Kidney glomerular epithelial cell (primary cell): ENCODE results near the gene AP4B1.
"Not testable (repeated sequence)": the region's sequence is repeated elsewhere in the genome, so short reads cannot be mapped to it uniquely, and the experiment has no call there.

Experiments used
- DNase-seq: peaks from one replicate; lab custom pipeline; 2025; lab: John Stamatoyannopoulos, UW

Gene AP4B1

GRCh38 chr1:113904674-113905434 lies at the start of gene AP4B1, which contains the start of gene DCLRE1B:
AP4B1 (minus strand) TSS chr1:113904799; CDS start chr1:113904717, 82 bp downstream.
DCLRE1B (plus strand) TSS chr1:113905326; CDS start chr1:113905587, 261 bp downstream.
- DNase-seq = peak; percentile 99

- DNase-seq = no peak
These were observed 47.1 kb upstream of the AP4B1 start for GRCh38 chr1:113951719-113952118.

DNA sequence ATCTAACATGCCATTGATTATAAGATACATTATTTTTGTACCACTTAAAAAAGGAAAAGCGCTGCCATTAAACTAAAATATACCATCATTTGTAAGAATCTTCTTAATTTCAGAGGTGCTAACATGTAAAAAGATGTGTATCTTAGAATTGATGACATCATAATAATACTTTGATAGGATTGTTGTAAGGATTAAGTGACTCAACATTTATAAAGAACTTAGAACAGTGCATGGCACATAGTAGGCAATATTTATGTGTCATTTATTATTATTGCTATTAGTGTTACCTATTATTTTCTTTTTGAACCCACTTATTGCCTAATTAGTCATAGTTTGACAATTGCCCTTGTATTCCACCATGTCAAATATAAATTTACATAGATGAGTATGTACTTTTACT lies 46.3 kb upstream of the AP4B1 start:
- no peak for DNase-seq

DNA sequence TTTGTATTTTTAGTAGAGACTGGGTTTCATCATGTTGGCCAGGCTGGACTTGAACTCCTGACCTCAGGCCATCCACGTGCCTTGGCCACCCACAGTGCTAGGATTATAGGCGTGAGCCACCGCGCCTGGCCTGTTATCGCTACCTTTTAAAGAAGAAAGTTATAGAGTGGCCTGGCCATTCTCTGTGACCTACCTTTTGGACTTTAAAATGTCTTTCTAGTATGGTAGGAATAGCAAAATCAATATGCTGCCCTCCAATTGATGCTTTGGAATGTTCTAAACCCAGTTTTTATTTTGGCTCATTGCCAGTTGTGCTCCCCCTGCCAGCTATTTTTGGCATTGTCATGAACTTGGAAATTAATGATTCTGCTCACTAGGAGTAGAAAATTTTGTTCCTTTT lies 44.4 kb upstream of the AP4B1 start:
- no peak for DNase-seq

DNA sequence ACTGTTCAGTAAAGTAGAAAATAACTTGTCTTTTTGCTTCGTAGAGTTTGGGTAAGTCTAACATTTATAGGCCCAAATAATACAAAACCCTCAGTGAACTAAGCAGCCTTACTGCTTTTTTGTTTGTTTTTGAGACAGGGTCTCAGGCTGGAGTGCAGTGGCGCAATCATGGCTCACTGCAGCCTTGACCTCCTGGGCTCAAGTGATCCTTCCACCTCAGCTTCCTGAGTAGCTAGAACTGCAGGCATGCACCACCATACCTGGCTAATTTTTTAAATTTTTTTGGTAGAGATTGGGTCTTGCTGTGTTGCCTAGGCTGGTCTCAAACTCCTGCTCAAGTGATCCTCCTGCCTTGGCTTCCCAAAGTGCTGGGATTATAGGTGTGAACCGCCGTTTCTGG lies 43.6 kb upstream of the AP4B1 start:
- DNase-seq = not testable (repeated sequence)

- no peak for DNase-seq
These were observed 42.9 kb upstream of the AP4B1 start for GRCh38 chr1:113947388-113948107.

GRCh38 chr1:113946678-113947387 lies 42.2 kb upstream of the AP4B1 start:
- DNase-seq = no peak

DNA sequence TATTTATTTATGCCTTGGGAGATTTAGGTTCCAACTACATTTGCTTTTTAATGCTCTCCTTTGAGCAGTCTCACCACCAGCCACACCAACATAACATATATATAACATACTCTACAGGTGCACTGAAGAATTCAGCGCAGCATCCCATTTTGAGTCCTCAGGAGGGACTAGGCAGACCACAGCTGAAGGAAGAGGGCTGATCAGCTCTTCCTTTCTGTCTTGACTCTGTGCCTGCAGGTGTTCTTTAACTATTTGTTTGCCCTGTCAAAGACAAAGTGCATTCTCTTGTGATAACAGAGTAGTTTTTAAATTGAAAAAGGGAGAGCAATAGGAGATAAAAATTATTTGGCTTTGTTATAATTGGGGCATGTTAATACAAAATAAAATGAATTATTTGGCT lies 41.5 kb upstream of the AP4B1 start:
- DNase-seq = no peak

GRCh38 chr1:113945329-113945728 lies 40.7 kb upstream of the AP4B1 start:
- no peak for DNase-seq

GRCh38 chr1:113943028-113943811 lies 38.6 kb upstream of the AP4B1 start:
- no peak for DNase-seq

DNA sequence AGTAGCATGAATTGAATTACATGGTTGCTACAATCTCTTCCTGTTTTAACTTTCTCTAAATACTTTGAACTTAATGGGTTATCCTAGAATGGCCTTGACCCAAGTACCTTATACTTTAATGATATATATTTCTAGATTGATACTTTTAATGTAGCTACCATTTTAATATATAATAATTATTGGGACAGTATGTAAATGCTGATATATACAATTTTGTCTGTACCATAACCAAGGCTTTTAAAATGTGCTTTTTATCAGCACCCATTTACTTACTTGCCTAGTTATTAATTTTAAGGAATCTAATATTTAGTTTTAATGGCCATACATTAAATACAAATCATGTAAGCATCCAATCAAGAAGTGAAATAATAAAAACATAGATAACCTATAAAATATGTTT lies 37.9 kb upstream of the AP4B1 start:
- DNase-seq = no peak

DNA sequence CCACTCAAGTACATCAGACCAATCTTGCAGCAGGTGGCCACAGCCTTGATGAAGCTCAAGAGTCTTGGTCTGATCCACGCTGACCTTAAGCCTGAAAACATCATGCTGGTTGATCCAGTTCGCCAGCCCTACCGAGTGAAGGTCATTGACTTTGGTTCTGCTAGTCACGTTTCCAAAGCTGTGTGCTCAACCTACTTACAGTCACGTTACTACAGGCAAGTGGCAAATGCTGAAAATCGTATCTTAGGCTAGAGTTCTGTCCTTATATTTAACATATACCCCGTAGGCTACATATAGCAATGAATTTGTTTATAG lies 36.6 kb upstream of the AP4B1 start:
- no peak for DNase-seq

DNA sequence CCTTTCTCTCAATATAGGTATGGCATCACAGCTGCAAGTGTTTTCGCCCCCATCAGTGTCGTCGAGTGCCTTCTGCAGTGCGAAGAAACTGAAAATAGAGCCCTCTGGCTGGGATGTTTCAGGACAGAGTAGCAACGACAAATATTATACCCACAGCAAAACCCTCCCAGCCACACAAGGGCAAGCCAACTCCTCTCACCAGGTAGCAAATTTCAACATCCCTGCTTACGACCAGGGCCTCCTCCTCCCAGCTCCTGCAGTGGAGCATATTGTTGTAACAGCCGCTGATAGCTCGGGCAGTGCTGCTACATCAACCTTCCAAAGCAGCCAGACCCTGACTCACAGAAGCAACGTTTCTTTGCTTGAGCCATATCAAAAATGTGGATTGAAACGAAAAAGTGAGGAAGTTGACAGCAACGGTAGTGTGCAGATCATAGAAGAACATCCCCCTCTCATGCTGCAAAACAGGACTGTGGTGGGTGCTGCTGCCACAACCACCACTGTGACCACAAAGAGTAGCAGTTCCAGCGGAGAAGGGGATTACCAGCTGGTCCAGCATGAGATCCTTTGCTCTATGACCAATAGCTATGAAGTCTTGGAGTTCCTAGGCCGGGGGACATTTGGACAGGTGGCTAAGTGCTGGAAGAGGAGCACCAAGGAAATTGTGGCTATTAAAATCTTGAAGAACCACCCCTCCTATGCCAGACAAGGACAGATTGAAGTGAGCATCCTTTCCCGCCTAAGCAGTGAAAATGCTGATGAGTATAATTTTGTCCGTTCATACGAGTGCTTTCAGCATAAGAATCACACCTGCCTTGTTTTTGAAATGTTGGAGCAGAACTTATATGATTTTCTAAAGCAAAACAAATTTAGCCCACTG lies 36.0 kb upstream of the AP4B1 start:
- DNase-seq = no peak

GRCh38 chr1:113938192-113938591 lies 33.6 kb upstream of the AP4B1 start:
- DNase-seq = no peak

DNA sequence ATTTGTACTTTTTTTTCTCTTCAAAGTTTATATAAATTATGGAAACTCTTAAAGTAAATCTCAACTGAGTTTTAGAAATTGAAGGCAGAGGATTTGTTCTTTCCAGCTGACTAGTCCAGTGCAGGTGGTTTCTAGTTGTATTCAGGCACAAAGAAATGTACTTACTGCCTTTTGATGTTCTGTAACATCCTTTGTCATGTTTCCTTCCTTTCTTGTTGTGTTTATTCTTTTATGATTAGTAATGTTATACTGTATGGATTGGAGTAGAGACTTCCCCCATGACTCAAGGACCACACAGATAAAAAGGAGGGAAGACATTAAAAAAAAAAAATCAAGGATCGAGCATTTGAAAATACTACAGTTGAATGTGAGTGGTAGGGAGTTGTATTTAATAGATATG lies 32.5 kb upstream of the AP4B1 start:
- DNase-seq = no peak

GRCh38 chr1:113935970-113936369 lies 31.4 kb upstream of the AP4B1 start:
- DNase-seq = no peak

DNA sequence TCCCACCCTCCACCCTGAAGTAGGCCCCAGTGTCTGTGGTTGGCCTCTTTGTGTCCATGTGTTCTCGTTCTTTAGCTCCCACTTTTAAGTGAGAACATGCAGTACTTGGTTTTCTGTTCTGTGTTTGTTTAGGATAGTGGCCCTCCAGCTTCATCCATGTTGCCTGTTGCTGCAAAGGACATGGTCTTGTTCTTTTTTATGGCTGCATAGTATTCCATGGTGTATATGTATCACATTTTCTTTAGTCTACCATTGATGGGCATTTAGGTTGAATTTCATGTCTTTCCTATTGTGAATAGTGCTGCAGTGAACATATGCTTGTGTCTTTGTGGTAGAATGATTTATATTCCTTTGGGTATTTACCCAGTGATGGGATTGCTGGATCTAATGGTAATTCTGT lies 30.6 kb upstream of the AP4B1 start:
- DNase-seq = no peak

GRCh38 chr1:113934511-113935055 lies 30.0 kb upstream of the AP4B1 start:
- no peak for DNase-seq

DNA sequence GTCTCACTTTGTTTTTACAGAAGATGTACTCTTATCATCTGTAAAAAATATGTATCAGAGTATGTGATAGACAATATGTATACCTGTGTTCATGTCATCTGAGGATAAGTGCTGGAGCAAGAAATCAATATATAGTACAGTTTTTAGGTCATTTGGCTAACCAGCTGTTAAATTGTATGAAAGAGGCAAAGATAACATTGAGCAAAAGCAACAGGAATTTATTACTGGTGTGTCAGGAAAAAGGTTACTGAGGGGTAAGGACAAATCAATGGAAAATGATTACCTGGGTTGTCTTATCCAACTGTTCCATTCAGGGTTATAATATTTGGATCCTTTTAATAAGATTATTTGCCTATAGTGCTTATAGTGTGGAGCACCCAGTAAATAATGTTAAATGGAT lies 29.4 kb upstream of the AP4B1 start:
- no peak for DNase-seq

DNA sequence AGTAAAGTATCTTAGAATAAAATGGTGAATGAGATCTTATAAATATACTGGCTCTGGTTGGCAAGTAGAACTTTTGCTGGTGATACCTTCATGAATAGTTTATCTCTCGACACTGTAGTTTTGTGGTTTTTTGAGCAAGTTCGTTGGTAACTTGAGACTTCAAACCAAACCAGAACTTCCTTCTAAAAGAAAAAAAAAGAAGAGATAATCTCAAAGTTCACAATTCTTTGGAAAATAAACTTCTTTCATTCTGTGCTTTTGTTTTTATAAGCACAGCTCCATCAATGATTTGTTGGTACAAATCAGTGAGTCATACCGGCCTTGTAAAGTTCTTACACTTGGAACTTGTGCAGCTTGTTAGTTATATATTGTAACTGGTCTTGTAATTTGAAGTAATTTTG lies 26.9 kb upstream of the AP4B1 start:
- DNase-seq = no peak
